Measurements from ENCODE around the gene GABARAPL2. TPM values are rescaled to one million over a fixed set of nuclear protein-coding genes. Genes with fewer than 3 reads are reported as not detected.

GABARAPL2 gene
- total and polyA plus RNA-seq, 2 experiments from 2014 or later = 52.7 to 252 TPM

- no peak for TF ChIP-seq EZH2phosphoT487 (IDR thresholded peaks at IDR 0.05; ENCODE audit: insufficient read depth, low read depth)
- no peak for TF ChIP-seq EZH2 (IDR thresholded peaks at IDR 0.05; ENCODE audit: insufficient read depth, poor library complexity, severe bottlenecking)
- no peak overlapping the region for H3K9ac ChIP-seq
- H3K27ac ChIP-seq = no peak overlapping the region
- H2AFZ ChIP-seq = no peak overlapping the region
- no peaks in the 10 kb centered on the region for H3K9me3 ChIP-seq (ENCODE audit: low read depth)
- no peak for DNase-seq
- peaks cover 6% of the 10 kb centered on the region for H3K79me2 ChIP-seq (ENCODE audit: insufficient read depth)
- H3K4me2 ChIP-seq (ENCODE audit: unreplicated experiment) = no peak overlapping the region
- peaks cover 34% of the 10 kb centered on the region for H3K36me3 ChIP-seq (ENCODE audit: low read depth)
- in situ Hi-C loops (cut with MboI) = no loop called here
- 85 to 92% methylated on average over 4 of the region's 4 CpGs for WGBS, 2 experiments (ENCODE audit: low coverage in 1 of 2, low lambda C conversion rate in 2 of 2, missing lambda C conversion rate in 2 of 2)
- peaks cover 6% of the 10 kb centered on the region for H3K4me1 ChIP-seq (ENCODE audit: insufficient read depth)
- H3K9me2 ChIP-seq (ENCODE audit: insufficient read depth) = no peaks in the 10 kb centered on the region
- H4K20me1 ChIP-seq (ENCODE audit: insufficient read depth) = no peaks in the 10 kb centered on the region
- H3K27me3 ChIP-seq (replicated peaks; ENCODE audit: insufficient read depth) = no peaks in the 10 kb centered on the region
- peaks cover 56% of the 10 kb centered on the region for H3F3A ChIP-seq (ENCODE audit: insufficient read depth)
- no peak overlapping the region for H3K4me3 ChIP-seq
Observed at GRCh38 chr16:75626806-75627205, 60.6 kb downstream of the GABARAPL2 start.

Other genes with a start within 250 kb of the GABARAPL2 start
- 30.4 and 36.9 TPM in 2 replicates for gene CFDP1, start 132.9 kb upstream of the GABARAPL2 start, total RNA-seq (2014; rRNA removed; shearing (Covaris generic))
- 45.2 and 46.7 TPM in 2 replicates for gene CFDP1, start 132.9 kb upstream of the GABARAPL2 start, polyA plus RNA-seq (2016; fragmentation: Nextera tagmentation; extraction: Ambion mirVana)
- gene TMEM170A, start 101.7 kb upstream of the GABARAPL2 start, total RNA-seq (2014; rRNA removed; shearing (Covaris generic)) = 11.9 and 18.6 TPM in 2 replicates
- gene TMEM170A, start 101.7 kb upstream of the GABARAPL2 start, polyA plus RNA-seq (2016; fragmentation: Nextera tagmentation; extraction: Ambion mirVana) = 10.3 and 12.6 TPM in 2 replicates
- 0.65 and 0.76 TPM in 2 replicates for gene CHST6, start 70.9 kb upstream of the GABARAPL2 start, total RNA-seq (2014; rRNA removed; shearing (Covaris generic))
- gene CHST6, start 70.9 kb upstream of the GABARAPL2 start, polyA plus RNA-seq (2016; fragmentation: Nextera tagmentation; extraction: Ambion mirVana) = 0.10 and 0.20 TPM in 2 replicates
- gene CHST5, start 30.3 kb upstream of the GABARAPL2 start, total RNA-seq (2014; rRNA removed; shearing (Covaris generic)) = 0.25 TPM in 1 of 2 replicates, not detected in the other
- not detected in 2 replicates for gene CHST5, start 30.3 kb upstream of the GABARAPL2 start, polyA plus RNA-seq (2016; fragmentation: Nextera tagmentation; extraction: Ambion mirVana)
- gene TMEM231, start 10.1 kb upstream of the GABARAPL2 start, total RNA-seq (2014; rRNA removed; shearing (Covaris generic)) = 14.2 and 20.3 TPM in 2 replicates
- 12.7 and 13.5 TPM in 2 replicates for gene TMEM231, start 10.1 kb upstream of the GABARAPL2 start, polyA plus RNA-seq (2016; fragmentation: Nextera tagmentation; extraction: Ambion mirVana)
- gene ADAT1, start 56.9 kb downstream of the GABARAPL2 start, total RNA-seq (2014; rRNA removed; shearing (Covaris generic)) = 31.3 and 40.1 TPM in 2 replicates
- 18.9 and 25.8 TPM in 2 replicates for gene ADAT1, start 56.9 kb downstream of the GABARAPL2 start, polyA plus RNA-seq (2016; fragmentation: Nextera tagmentation; extraction: Ambion mirVana)
- 114 and 117 TPM in 2 replicates for gene KARS1, start 81.3 kb downstream of the GABARAPL2 start, total RNA-seq (2014; rRNA removed; shearing (Covaris generic))
- gene KARS1, start 81.3 kb downstream of the GABARAPL2 start, polyA plus RNA-seq (2016; fragmentation: Nextera tagmentation; extraction: Ambion mirVana) = 130 and 134 TPM in 2 replicates
- 44.8 and 60.7 TPM in 2 replicates for gene TERF2IP, start 81.4 kb downstream of the GABARAPL2 start, total RNA-seq (2014; rRNA removed; shearing (Covaris generic))
- gene TERF2IP, start 81.4 kb downstream of the GABARAPL2 start, polyA plus RNA-seq (2016; fragmentation: Nextera tagmentation; extraction: Ambion mirVana) = 59.8 and 66.9 TPM in 2 replicates
- gene CPHXL2, start 110.6 kb downstream of the GABARAPL2 start, total RNA-seq (2014; rRNA removed; shearing (Covaris generic)) = not detected in 2 replicates
- 0.15 TPM in 1 of 2 replicates, not detected in the other for gene CPHXL2, start 110.6 kb downstream of the GABARAPL2 start, polyA plus RNA-seq (2016; fragmentation: Nextera tagmentation; extraction: Ambion mirVana)
- gene DUXB, start 135.1 kb downstream of the GABARAPL2 start, total RNA-seq (2014; rRNA removed; shearing (Covaris generic)) = not detected in 2 replicates
- not detected in 2 replicates for gene DUXB, start 135.1 kb downstream of the GABARAPL2 start, polyA plus RNA-seq (2016; fragmentation: Nextera tagmentation; extraction: Ambion mirVana)
- not detected in 2 replicates for gene CPHXL, start 160.1 kb downstream of the GABARAPL2 start, total RNA-seq (2014; rRNA removed; shearing (Covaris generic))
- gene CPHXL, start 160.1 kb downstream of the GABARAPL2 start, polyA plus RNA-seq (2016; fragmentation: Nextera tagmentation; extraction: Ambion mirVana) = not detected in 2 replicates